Upper lobe of left lung (tissue), 6 donors: Measurements from ENCODE around the gene GLI3. TPM values are rescaled to one million over a fixed set of nuclear protein-coding genes. Genes with fewer than 3 reads are reported as not detected.

Source experiments
- ATAC-seq, 2 donors: fragments of 200-7000 bp; cut with Tn5 transposase; one replicate each; pipeline ENCODE4 v1.9.1; 2022; ENCODE audit warnings: mild to moderate bottlenecking in 2 of 2, moderate library complexity in 2 of 2; ENCODE audit not compliant: low FRiP score in 2 of 2
- DNase-seq, 2 donors: peaks; one replicate each; pipeline ENCODE4 v3.0.0-alpha.2; 2019 to 2020
- H3K27ac ChIP-seq, 4 donors: fragments of 200-600 bp; sonication (generic); one replicate each; pipeline ENCODE4 v1.5.1; 2016 to 2019
- H3K27me3 ChIP-seq, 4 donors: fragments of 200-600 bp; sonication (generic); one replicate each; pipeline ENCODE4 v1.5.1; 2017 to 2019
- H3K36me3 ChIP-seq, 4 donors: fragments of 200-600 bp; sonication (generic); one replicate each; pipeline ENCODE4 v1.5.1; 2016 to 2019
- H3K4me1 ChIP-seq, 4 donors: fragments of 200-600 bp; sonication (generic); one replicate each; pipeline ENCODE4 v1.5.1; 2018 to 2019
- H3K4me3 ChIP-seq, 4 donors: fragments of 200-600 bp; sonication (generic); one replicate each; pipeline ENCODE4 v1.5.1; 2017 to 2019; ENCODE audit warnings: mild to moderate bottlenecking in 2 of 4, moderate library complexity in 1 of 4
- H3K9me3 ChIP-seq, 4 donors: fragments of 200-600 bp; sonication (generic); one replicate each; pipeline ENCODE4 v1.5.1; 2018 to 2019
- CTCF ChIP-seq, 6 experiments: fragments of 450-650 bp in 4 of 6; fragments of 200-600 bp in 2 of 6; sonication (generic) in 2 of 6; IDR thresholded peaks; one replicate each; pipeline ENCODE4 v1.5.1; 2016 to 2019; ENCODE audit warnings: antibody characterized with exemption in 6 of 6
- EP300 ChIP-seq, 4 donors: sonication (generic); formaldehyde crosslinking; IDR thresholded peaks; one replicate each; pipeline ENCODE4 v1.5.1; 2017; ENCODE audit warnings: antibody characterized with exemption in 4 of 4, control low read depth in 2 of 4
- POLR2A ChIP-seq, 4 donors: fragments of 450-650 bp; IDR thresholded peaks; one replicate each; pipeline ENCODE4 v1.5.1; 2016 to 2017; ENCODE audit warnings: antibody characterized with exemption in 4 of 4, mild to moderate bottlenecking in 2 of 4
- POLR2AphosphoS5 ChIP-seq, 2 donors: sonication (generic); formaldehyde crosslinking; IDR thresholded peaks; one replicate each; pipeline ENCODE4 v1.5.1; 2017; ENCODE audit warnings: antibody characterized with exemption in 2 of 2
- WGBS, 2 donors: methylation state at CpG; one replicate each; pipeline ENCODE4 v1.1.5; 2017 to 2018; 5-methylcytosine and 5-hydroxymethylcytosine counted together
- total RNA-seq, 6 donors: library from RNA; depleted of rRNA in 4 of 6; stranded (reverse); fragments of >200 nt in 4 of 6; gene quantifications; one replicate each; pipeline versions ENCODE4 v1.1.0 to v1.2.1, GENCODE V29; 2016 to 2021
- donor health status: DM: no; HTN: no; CAD: no; lungs with moderate emphysema.
- donor health status: DM: no; HTN: yes; CAD: no; lungs with severe emphysema.

Gene GLI3
- total RNA-seq, 6 donors from 2014 or later: 5.2 to 19.4 (median 14.9) TPM

- H3K27ac ChIP-seq: no peak overlapping the region
- WGBS, 2 donors: 92 to 94% methylated on average over 4 of the region's 4 CpGs
Measured at GRCh38 chr7:42142089-42142488, 94.9 kb downstream of the GLI3 start.

GRCh38 chr7:42139751-42140150 is 97.3 kb downstream of the GLI3 start:
- DNase-seq (no peak), ATAC-seq (no peak)
- H3K4me3 ChIP-seq: no peak overlapping the region
- no peaks in the 10 kb centered on the region for H3K9me3 ChIP-seq
- H3K36me3 ChIP-seq: no peaks in the 10 kb centered on the region
- no peak overlapping the region for H3K27ac ChIP-seq
- peaks cover 0 to 8% (median 7%) of the 10 kb centered on the region in 4 donors for H3K4me1 ChIP-seq
- TF ChIP-seq POLR2AphosphoS5 (IDR thresholded peaks at IDR 0.05): no peak
- no peak for TF ChIP-seq EP300 (IDR thresholded peaks at IDR 0.05)
- TF ChIP-seq CTCF (IDR thresholded peaks at IDR 0.05): no peak
- TF ChIP-seq POLR2A (IDR thresholded peaks at IDR 0.05): no peak
- 96 to 97% methylated on average over 4 of the region's 4 CpGs for WGBS, 2 donors
- H3K27me3 ChIP-seq: no peaks in the 10 kb centered on the region

More at GRCh38 chr7:42142089-42142488, 94.9 kb downstream of the GLI3 start:
- ATAC-seq (no peak), DNase-seq (no peak)
- no peak for TF ChIP-seq EP300 (IDR thresholded peaks at IDR 0.05)
- no peak for TF ChIP-seq CTCF (IDR thresholded peaks at IDR 0.05)
- no peak for TF ChIP-seq POLR2AphosphoS5 (IDR thresholded peaks at IDR 0.05)
- TF ChIP-seq POLR2A (IDR thresholded peaks at IDR 0.05): no peak
- Histone ChIP-seq H3K9me3 (no peaks in the 10 kb centered on the region), H3K4me3 (no peak overlapping the region), H3K36me3 (peaks cover 0 to 3% (median 0%) of the 10 kb centered on the region in 4 donors), H3K27me3 (no peaks in the 10 kb centered on the region), H3K4me1 (peaks cover 0 to 8% (median 8%) of the 10 kb centered on the region in 4 donors)

- Histone ChIP-seq H3K27ac (no peak overlapping the region), H3K4me3 (no peak overlapping the region), H3K9me3 (no peaks in the 10 kb centered on the region), H3K27me3 (no peaks in the 10 kb centered on the region), H3K36me3 (no peaks in the 10 kb centered on the region), H3K4me1 (peaks cover 0 to 7% (median 2%) of the 10 kb centered on the region in 4 donors)
- TF ChIP-seq POLR2A (IDR thresholded peaks at IDR 0.05): no peak
- TF ChIP-seq POLR2AphosphoS5 (IDR thresholded peaks at IDR 0.05): no peak
- no peak for TF ChIP-seq CTCF (IDR thresholded peaks at IDR 0.05)
- TF ChIP-seq EP300 (IDR thresholded peaks at IDR 0.05): no peak
- peak in 1 of 2 donors; percentile 10 for ATAC-seq
- no peak for DNase-seq
- 41 to 64% methylated on average over 6 of the region's 6 CpGs for WGBS, 2 donors
Measured at GRCh38 chr7:42138691-42139090, 98.3 kb downstream of the GLI3 start.

GRCh38 chr7:42137941-42138340 is 99.1 kb downstream of the GLI3 start:
- no peak overlapping the region for H3K4me3 ChIP-seq
- H3K9me3 ChIP-seq: no peaks in the 10 kb centered on the region
- ATAC-seq: no peak
- no peaks in the 10 kb centered on the region for H3K36me3 ChIP-seq
- peaks cover 0 to 7% (median 2%) of the 10 kb centered on the region in 4 donors for H3K4me1 ChIP-seq
- H3K27ac ChIP-seq: no peak overlapping the region
- WGBS, 2 donors: 51 to 65% methylated on average over 4 of the region's 4 CpGs
- no peak for DNase-seq
- TF ChIP-seq POLR2A (IDR thresholded peaks at IDR 0.05) (no peak), CTCF (IDR thresholded peaks at IDR 0.05) (no peak), EP300 (IDR thresholded peaks at IDR 0.05) (no peak), POLR2AphosphoS5 (IDR thresholded peaks at IDR 0.05) (no peak)
- H3K27me3 ChIP-seq: no peaks in the 10 kb centered on the region

GRCh38 chr7:42137431-42137830 is 99.6 kb downstream of the GLI3 start:
- TF ChIP-seq EP300 (IDR thresholded peaks at IDR 0.05) (no peak), CTCF (IDR thresholded peaks at IDR 0.05) (no peak), POLR2AphosphoS5 (IDR thresholded peaks at IDR 0.05) (no peak), POLR2A (IDR thresholded peaks at IDR 0.05) (no peak)
- ATAC-seq (no peak), DNase-seq (no peak)
- 92 to 96% methylated on average over 3 of the region's 3 CpGs for WGBS, 2 donors
- peaks cover 0 to 7% (median 2%) of the 10 kb centered on the region in 4 donors for H3K4me1 ChIP-seq
- no peak overlapping the region for H3K27ac ChIP-seq
- H3K27me3 ChIP-seq: no peaks in the 10 kb centered on the region
- no peaks in the 10 kb centered on the region for H3K9me3 ChIP-seq
- H3K36me3 ChIP-seq: no peaks in the 10 kb centered on the region
- H3K4me3 ChIP-seq: no peak overlapping the region
